Epidermal melanocyte (primary cell): Measurements from ENCODE around the gene PPIA.
A peak's percentile ranks its signal among the peaks of the same experiment; 100 is the strongest.
"Not testable (repeated sequence)": the region's sequence is repeated elsewhere in the genome, so short reads cannot be mapped to it uniquely, and the experiment has no call there.

Experiments
- DNase-seq: peaks from one replicate; pipeline ENCODE4 v3.0.0; 2011; ENCODE audit warnings: low spot score; ENCODE audit not compliant: insufficient read length

Gene PPIA

DNA sequence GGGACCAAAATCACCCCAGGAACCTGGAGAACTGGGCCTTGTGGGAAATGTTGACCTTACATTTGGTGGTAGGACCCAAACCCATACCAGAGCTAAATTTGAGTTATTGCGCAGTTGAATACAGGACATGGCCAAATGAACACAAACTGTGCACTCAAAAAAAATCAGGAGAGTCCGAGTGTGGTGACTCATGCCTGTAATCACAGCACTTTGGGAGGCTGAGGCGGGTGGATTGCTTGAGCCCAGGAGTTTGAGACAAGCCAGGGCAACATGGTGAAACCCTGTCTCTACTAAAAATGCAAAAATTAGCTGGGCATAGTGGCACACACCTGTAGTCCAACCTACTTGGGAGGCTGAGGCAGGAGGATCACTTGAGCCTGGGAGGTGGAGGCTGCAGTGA, 11.3 kb upstream of the PPIA start:
- DNase-seq = not testable (repeated sequence)

DNA sequence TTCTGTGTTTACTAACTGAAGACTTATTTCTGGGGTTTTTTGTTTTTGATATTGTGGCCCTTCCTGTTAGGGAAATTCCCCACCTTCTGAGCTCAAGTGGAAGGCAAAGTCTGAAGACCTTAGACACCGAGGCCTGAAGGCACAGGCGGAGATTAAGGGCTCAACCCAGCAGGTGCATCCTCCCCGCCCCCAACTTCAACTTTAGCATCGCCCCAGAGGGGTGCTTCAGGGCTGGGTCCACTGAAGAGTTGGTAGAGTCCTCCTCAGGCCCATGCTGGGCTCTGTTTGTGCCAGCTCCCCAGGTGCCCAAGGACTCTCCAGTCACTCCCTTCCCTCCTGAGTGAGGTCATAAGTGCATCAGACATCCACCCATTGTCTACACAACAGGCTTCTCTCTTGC, 9.4 kb upstream of the PPIA start:
- DNase-seq = no peak

DNA sequence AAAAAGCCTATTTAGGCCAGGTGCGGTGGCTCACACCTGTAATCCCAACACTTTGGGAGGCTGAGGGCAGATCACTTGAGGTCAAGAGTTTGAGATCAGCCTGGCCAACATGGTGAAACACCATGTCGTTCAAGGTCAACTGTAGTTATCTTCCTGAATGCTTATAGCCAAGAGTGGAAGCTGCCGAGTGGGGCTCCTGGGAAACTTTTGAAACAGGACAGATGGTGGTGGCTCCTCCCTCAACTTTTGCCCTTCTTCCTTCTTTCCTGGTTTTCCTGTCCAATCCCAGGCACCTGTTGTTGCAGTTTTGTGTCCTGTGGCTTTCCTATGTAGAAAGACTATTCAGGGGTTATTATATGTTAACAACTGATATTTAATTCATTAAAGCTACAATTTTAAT, 8.7 kb upstream of the PPIA start:
- DNase-seq = no peak

DNA sequence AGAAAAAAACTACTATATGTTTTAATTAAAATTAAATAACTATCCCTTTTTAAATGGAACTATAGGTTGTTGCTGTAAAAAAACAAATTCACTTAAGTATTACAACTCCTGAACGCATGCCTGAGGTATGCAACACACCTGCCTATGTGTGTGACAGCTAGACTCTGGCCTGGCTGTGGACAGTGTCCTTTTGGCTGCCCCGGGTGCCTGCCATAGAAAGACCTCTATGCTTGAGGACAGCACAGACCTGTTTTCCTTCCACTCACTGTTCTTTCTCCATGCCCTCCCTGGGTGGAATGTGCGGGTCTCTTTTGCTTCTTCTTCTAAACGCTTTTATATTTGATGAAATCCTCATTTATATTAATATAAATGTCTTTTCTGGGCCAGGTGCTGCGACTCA, 6.5 kb upstream of the PPIA start:
- no peak for DNase-seq

DNA sequence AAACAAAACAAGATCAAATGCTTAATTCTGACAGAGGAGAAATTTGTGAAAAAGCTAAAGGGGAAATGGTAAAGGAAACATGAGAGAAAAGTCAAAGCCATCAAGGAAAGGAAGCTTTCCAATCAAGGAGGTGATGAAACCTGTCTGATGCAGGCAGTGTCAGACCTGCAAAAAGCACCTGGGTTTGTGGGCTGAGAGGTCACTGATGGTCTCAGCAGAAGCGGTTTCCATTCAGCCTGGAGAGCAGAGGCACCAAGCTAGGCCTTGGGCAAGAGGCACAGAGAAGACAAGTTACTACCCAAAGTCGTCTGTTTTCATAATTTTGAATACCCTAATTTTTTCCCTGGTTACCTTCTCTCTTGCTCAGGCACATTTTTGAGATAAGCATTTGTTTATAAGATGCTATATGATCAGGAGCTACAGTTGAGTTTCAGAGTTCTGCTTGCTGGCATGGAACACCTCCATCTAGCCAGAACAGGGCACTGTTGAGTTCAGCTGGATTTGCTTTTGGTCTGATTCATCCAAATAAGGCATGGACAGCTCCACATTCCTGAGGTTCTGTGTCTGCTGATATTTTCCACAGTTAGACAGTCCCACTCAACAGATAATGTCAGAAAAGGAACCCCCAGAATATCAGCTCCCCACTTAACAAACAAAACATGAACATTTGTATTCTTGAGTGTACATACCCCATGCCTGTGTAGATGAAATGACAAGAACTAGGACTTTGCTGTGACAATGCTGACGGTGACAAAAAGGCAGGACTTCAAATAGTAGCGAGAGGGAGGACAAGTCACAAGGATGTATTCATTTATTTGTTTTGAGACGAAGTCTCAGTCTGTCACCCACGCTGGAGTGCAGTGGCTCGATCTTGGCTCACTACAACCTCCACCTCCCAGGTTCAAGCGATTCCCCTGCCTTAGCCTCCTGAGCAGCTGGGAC, 4.9 kb upstream of the PPIA start:
- DNase-seq = no peak

DNA sequence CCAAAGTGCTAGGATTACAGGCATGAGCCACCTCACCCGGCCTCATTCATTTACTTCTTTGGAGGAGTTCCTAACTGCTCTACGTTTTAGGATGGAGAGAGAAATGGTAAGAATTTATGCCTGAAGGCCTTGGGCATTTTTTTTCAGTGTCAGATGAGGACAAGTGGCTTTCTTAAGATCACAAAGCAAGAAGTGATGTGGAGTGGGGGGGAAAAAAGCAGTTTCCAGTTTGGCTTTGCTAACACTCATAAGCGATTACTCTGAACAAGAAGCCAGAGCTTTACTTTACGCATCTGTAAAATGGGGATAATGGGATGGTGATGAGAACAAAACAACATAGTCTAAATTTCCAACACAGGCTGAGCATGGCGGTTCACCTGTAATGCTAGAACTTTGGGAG, 2.6 kb upstream of the PPIA start:
- no peak for DNase-seq

DNA sequence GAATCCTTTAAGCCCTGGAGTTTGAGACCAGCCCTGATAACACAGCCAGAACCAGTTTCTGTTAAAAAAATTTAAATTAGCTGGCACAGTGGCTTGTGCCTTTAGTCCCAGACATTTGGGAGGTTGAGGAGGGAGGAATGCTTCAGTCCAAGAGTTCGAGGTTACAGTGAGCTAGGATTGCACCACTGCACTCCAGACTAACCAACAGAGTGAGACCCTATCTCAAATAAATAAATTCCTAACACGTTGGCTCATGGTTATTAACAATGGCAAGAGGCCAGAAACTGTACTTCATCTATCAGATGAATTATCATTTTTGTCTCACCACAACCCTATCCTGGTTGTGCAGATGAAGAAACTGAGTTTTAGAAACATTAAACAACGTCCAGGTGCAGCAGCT, 2.1 kb upstream of the PPIA start:
- no peak for DNase-seq

DNA sequence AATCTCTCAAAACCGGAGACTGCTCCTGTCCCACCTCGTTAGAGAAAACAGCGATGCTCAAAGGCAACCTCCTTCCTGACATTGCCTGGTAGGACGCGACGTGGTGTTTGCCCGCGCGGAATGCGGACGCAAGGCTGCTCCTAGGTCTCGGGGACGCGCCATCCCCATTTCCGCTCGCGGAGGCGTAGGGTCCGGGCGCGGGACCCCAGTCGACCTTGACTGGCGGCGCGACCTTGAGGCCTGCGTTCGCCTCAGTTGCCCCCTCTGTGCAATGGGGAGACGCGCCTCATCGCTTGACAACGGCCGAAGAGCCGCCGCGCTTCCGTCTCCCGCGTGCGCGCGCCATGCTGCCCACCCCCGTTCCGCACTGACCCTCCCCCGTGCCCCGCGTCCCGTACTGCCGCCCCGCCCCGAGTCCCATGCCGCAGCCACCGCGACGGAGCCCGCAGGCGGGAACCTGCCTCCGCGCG, 412 bp upstream of the PPIA start:
- DNase-seq = no peak

DNA sequence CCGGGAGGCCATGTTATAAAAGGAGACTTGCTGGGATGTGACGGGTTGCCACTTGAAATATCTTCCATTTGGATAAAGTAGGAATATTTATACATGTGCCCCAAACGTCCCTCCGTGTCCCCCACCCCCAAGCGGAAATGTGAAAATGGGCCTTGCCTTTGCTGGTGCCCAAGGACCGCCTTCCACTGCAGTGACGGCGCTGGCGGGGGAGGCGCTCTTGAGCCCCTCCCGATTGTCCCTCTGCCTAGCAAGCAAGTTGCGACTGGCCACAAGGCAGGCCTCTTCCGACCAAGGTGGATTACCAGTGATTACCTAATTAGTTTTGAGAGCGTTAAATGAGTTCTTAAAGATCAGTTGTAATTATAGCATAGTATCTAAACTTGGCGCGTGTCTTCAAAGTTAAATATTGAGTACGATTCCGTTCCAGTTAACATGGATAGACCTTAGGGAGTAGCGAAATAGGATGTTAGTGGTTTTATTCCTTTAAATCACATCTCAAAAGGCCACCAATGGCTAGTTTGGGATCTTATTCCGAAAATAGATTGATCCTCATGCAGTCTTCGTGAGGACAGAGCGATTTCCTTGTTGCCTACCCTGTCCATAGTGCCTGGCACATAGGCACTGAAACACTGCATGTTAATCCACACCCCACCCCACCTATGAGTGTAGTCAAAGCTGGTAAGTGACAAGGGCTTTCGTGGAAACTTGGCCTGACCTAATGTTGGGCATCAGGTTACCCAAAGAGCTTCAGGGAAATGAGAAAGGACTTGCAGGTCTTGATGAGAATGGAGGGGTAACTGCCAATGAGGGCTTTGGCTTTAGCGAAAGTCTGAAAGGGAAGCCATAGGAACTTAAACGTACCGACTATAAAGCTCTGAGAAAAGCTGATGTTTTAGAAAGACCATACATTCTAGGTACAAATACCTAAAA, 1.1 kb downstream of the PPIA start:
- DNase-seq = peak; percentile 60

DNA sequence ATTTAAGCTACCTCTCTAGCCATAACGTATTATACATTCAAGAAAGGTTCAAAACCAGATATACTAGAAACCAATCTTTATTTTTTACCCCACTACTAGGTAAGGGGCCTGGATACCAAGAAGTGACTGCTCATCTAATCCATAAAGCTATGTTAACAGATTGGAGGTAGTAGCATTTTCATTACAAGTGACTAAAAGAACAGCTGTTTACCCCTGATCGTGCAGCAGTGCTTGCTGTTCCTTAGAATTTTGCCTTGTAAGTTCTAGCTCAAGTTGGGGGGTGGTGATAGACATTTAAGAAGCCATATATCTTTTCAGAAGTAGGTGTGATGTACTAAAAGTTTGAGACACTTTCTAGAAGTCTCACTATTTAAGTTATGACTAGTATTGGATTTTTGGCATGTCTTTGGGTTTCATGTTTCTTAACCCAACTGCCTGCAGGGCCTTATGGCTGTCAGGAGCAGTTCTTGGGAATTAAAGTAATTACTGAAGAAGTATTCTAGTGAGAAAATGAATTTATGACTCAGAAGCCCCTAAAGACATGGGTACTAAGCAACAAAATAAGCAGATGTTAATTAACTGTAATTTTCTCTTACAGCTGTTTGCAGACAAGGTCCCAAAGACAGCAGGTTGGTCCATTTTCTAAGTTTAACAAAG, 2.3 kb downstream of the PPIA start:
- DNase-seq = no peak

DNA sequence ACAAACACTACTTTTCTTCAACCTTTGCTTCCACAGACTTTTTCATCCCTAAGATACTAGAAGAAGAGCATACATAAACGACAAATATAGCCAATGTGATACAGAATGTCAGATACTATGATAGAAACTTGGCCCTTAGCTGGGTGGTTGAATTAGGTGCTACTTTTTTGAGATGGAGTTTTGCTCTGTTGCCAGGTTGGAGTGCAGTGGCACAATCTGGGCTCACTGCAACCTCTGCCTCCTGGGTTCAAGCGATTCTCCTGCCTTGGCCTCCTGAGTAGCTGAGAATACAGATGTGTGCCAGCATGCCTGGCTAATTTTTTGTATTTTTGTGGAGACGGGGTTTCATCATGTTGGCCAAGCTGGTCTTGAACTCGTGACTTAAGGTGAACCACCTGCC, 3.5 kb downstream of the PPIA start:
- no peak for DNase-seq

DNA sequence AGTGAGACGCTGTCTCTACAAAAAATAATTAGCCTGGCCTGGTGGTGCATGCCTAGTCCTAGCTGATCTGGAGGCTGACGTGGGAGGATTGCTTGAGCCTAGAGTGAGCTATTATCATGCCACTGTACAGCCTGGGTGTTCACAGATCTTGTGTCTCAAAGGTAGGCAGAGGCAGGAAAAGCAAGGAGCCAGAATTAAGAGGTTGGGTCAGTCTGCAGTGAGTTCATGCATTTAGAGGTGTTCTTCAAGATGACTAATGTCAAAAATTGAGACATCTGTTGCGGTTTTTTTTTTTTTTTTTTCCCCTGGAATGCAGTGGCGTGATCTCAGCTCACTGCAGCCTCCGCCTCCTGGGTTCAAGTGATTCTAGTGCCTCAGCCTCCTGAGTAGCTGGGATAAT, 5.4 kb downstream of the PPIA start:
- DNase-seq = no peak

DNA sequence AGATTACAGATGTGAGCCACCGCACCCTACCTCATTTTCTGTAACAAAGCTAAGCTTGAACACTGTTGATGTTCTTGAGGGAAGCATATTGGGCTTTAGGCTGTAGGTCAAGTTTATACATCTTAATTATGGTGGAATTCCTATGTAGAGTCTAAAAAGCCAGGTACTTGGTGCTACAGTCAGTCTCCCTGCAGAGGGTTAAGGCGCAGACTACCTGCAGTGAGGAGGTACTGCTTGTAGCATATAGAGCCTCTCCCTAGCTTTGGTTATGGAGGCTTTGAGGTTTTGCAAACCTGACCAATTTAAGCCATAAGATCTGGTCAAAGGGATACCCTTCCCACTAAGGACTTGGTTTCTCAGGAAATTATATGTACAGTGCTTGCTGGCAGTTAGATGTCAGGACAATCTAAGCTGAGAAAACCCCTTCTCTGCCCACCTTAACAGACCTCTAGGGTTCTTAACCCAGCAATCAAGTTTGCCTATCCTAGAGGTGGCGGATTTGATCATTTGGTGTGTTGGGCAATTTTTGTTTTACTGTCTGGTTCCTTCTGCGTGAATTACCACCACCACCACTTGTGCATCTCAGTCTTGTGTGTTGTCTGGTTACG, 6.0 kb downstream of the PPIA start:
- no peak for DNase-seq

DNA sequence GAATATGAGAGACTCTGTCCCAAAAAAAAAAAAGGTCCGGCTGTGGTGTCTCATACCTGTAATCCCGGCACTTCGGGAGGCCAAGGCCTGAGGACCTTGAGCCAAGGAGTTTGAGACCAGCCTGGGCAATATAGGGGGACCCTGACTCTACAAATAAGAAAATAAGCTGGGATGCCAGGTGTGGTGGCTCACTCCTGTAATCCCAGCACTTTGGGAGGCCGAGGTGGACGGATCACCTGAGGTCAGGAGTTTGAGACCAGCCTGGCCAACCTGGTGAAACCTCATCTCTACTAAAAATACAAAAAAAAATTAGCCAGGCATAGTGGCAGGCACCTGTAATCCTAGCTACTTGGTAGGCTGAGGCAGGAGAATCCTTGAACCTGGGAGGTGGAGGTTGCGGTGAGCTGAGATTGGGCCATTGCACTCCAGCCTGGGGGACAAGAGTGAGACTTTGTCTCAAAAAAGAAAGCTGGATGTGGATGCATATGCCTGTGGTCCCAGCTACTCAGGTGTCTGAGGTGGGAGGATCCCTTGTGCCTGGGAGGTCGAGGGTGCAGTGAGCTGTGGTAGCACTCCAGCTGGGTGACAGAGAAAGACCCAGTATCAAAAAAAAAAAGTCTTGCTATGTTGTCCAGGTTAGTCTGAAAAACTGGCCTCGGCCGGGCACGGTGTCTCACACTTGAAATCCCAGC, 7.5 kb downstream of the PPIA start:
- DNase-seq = not testable (repeated sequence)

DNA sequence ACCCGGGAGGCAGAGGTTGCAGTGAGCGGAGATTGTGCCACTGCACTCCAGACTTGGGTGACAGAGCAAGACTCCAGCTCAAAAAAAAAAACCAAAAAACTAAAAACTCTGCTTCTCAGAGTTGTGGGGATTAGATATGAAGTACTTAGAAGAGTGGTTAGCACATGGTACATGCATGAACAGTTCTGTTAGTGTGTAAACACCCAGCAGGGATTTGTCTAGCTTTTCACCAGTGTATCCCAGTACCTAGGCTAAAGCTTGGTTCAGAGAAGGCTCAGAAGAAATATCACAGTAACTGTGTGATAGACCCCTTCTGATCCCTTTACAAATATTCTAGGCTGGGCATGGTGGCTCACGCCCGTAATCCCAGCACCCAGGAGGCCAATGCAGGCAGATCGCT, 9.5 kb downstream of the PPIA start:
- no peak for DNase-seq

DNA sequence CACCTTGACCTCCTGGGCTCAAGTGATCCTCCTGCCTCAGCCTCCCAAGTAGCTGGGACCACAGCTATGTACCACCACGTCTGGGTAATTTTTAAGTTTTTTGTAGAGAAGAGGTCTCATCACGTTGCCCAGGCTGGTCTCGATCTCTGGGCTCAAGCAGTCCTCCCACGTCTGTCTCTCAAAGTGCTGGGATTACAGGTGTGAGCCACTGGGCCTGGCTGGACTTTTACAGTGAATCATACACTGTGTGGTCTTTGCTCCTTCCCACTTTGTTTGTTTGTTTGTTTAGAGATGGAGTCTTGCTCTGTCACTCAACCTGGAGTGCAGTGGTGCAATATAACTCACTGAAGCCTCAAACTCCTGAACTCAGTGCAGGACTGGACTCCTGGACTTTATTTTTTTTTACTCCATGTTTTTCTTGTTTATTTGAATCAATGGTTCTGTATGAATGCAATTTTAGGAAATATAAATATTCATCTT, 12.5 kb downstream of the PPIA start:
- DNase-seq = no peak

DNA sequence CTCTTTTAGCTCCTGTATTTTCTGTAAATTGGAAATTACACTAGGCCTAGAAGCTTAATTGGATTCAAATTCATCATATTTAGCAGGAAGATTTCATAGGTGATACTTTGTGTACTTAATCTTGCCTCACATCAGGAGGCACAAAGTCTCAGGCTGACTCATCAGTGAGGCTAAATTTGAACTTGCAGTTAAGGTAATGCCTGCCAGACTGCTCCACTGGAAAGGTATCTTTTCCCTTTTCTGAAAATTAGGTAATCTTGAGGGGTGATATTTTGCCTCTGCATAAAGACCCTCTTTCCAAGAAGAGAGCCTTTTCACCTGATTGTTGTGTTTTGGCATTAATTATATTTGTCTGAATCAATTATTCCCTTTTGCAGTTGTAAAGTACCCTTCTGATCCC, 14.6 kb downstream of the PPIA start:
- no peak for DNase-seq

DNA sequence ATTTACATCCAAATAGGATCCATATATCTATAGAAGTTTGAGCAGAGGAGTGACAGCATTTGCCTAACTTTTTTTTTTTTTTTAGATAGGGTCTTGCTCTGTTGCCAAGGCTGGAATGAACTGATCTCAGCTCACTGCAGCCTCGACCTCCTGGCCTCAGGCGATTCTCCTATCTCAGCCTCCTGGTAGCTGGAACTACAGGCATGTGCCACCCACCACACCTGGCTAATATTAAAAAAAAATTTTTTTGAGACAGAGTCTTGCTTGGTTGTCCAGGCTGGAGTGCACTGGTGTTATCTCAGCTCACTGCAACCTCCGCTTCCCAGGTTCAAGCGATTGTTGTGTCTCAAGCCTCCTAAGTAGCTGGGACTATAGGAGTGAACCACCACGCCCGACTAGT, 15.1 kb downstream of the PPIA start:
- DNase-seq = no peak

DNA sequence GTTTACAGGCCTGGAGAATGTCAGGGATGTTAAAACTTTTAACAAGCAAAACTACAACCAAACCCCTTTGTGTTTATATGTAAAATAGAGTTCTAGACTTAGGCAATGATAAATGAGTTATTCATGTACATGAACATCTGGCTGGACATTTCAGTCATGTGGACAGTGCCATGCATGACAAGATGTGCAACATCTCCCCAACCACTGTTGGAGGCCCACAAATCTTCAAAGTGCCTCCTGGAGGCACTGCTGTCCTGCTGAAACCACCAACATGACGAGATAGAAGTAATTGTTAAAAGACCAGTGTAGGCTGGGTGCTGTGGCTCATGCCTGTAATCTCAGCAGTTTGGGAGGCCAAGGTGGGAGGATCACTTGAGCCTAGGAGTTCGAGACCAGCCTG, 18.4 kb downstream of the PPIA start:
- DNase-seq = no peak

DNA sequence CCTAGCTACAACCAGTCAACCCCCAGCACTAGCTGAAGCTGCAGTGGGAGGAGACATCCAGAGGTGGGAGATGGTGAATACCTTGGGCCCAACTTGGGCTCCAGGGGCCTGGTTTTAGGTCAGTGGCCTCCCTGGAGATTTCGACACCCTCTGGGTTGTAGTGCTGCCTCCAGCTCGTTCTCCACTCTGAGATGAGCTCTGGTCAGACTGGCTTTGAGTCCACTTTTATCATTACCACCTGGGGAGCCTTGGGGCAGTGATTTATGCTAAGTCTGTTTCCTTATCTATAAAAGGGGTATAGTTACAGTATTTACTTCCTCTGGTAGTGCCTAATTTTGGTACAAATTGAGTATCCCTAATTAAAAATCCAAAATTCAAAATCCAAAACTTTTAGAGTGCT, 22.8 kb downstream of the PPIA start:
- no peak for DNase-seq
